ENCODE results near the gene GPATCH2L.

DNA sequence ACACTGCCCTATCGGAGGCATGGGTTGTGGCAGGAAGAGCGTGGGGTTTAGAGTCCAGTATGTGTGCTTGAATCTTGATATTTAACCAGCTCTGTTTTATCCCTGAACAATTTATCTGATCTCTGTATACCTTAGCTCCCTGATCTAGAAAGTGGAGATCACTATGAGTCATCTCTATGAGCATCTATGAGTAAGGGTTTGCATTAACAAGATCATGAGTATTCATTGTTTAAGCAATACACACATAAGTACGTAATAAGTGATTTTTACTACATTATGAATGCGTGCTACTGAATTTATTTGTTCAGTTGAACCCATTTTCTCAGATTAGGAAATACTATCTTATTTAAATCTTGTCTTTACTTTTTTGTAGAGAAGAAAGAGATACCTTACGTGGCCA is 49.4 kb downstream of the GPATCH2L start:
- TF ChIP-seq, protein P1, sequence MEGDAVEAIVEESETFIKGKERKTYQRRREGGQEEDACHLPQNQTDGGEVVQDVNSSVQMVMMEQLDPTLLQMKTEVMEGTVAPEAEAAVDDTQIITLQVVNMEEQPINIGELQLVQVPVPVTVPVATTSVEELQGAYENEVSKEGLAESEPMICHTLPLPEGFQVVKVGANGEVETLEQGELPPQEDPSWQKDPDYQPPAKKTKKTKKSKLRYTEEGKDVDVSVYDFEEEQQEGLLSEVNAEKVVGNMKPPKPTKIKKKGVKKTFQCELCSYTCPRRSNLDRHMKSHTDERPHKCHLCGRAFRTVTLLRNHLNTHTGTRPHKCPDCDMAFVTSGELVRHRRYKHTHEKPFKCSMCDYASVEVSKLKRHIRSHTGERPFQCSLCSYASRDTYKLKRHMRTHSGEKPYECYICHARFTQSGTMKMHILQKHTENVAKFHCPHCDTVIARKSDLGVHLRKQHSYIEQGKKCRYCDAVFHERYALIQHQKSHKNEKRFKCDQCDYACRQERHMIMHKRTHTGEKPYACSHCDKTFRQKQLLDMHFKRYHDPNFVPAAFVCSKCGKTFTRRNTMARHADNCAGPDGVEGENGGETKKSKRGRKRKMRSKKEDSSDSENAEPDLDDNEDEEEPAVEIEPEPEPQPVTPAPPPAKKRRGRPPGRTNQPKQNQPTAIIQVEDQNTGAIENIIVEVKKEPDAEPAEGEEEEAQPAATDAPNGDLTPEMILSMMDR (IDR thresholded peaks at IDR 0.05), result no peak
- no peak for TF ChIP-seq POLR2A (IDR thresholded peaks at IDR 0.05)

Data from body of pancreas (tissue), 4 donors.